NCI-H226 (cell line): ENCODE data around the gene HIC2.
"Not testable (repeated sequence)": the region's sequence is repeated elsewhere in the genome, so short reads cannot be mapped to it uniquely, and the experiment has no call there.

Experiments
- DNase-seq: peaks from one replicate; pipeline ENCODE4 v3.0.0-alpha.2; 2015

The HIC2 gene

GRCh38 chr22:21417227-21417746, at the start of gene HIC2:
Gene HIC2, plus strand, starts transcription at chr22:21417371. Its CDS starts 25,461 bp downstream, at chr22:21442832.
- DNase-seq: not testable (repeated sequence)

- DNase-seq: not testable (repeated sequence)
Observed at GRCh38 chr22:21368603-21369310, 48.4 kb upstream of the HIC2 start.

- DNase-seq: not testable (repeated sequence)
Observed at GRCh38 chr22:21375880-21376279, 41.3 kb upstream of the HIC2 start.

GRCh38 chr22:21383701-21384467, 33.3 kb upstream of the HIC2 start, which contains the start of gene RIMBP3B:
Gene RIMBP3B, plus strand, starts transcription at chr22:21383751. Its CDS starts 108 bp downstream, at chr22:21383859.
- not testable (repeated sequence) for DNase-seq

GRCh38 chr22:21384468-21385357, 32.5 kb upstream of the HIC2 start:
- not testable (repeated sequence) for DNase-seq

GRCh38 chr22:21389480-21389879, 27.7 kb upstream of the HIC2 start:
- not testable (repeated sequence) for DNase-seq

GRCh38 chr22:21390013-21390412, 27.2 kb upstream of the HIC2 start:
- DNase-seq: not testable (repeated sequence)

GRCh38 chr22:21394613-21395012, 22.6 kb upstream of the HIC2 start:
- DNase-seq: not testable (repeated sequence)

GRCh38 chr22:21401197-21401969, 15.8 kb upstream of the HIC2 start:
- DNase-seq: not testable (repeated sequence)

- not testable (repeated sequence) for DNase-seq
Observed at GRCh38 chr22:21402763-21403314, 14.3 kb upstream of the HIC2 start.

- DNase-seq: not testable (repeated sequence)
Observed at GRCh38 chr22:21407139-21407538, 10.0 kb upstream of the HIC2 start.

- DNase-seq: not testable (repeated sequence)
Observed at GRCh38 chr22:21407792-21408191, 9.4 kb upstream of the HIC2 start.

GRCh38 chr22:21416375-21416774, 796 bp upstream of the HIC2 start:
- not testable (repeated sequence) for DNase-seq

GRCh38 chr22:21417853-21418252, 682 bp downstream of the HIC2 start:
- not testable (repeated sequence) for DNase-seq

- DNase-seq: not testable (repeated sequence)
Observed at GRCh38 chr22:21418974-21419638, 1.9 kb downstream of the HIC2 start.

- not testable (repeated sequence) for DNase-seq
Observed at GRCh38 chr22:21420180-21420763, 3.1 kb downstream of the HIC2 start.

- DNase-seq: not testable (repeated sequence)
Observed at GRCh38 chr22:21424084-21424709, 7.0 kb downstream of the HIC2 start.

GRCh38 chr22:21434378-21435233, 17.4 kb downstream of the HIC2 start:
- not testable (repeated sequence) for DNase-seq
